LNCAP (cell line): ENCODE results near the gene POLR3G.

Source experiments
- TF ChIP-seq, protein P1 (sequence below): fragments of 450-650 bp; IDR thresholded peaks from 2 replicates; pipeline ENCODE4 v1.5.1; 2017; ENCODE audit warnings: mild to moderate bottlenecking

POLR3G gene

DNA sequence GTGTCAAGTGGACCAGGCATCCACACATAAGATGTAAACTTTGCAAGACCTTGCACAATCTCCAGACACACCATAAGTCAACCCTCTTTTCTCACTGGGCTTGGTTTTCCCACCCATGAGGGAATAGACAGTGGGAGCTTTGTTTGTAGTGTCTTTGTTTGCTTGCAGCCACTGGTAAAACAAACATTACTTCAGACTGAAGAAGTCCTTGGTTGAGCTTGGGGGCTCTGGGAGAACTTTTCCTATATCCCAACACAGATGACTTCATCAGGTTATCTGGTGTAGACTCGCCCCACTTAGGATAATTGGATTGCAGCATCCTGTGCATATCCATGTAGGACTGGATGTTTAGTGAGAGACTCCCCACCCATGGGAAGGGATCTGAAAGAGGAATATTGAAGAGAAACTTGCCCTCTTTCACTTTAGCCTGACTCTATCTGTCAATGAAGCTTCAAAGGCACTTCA lies 72.4 kb downstream of the POLR3G start:
- TF ChIP-seq, protein P1, sequence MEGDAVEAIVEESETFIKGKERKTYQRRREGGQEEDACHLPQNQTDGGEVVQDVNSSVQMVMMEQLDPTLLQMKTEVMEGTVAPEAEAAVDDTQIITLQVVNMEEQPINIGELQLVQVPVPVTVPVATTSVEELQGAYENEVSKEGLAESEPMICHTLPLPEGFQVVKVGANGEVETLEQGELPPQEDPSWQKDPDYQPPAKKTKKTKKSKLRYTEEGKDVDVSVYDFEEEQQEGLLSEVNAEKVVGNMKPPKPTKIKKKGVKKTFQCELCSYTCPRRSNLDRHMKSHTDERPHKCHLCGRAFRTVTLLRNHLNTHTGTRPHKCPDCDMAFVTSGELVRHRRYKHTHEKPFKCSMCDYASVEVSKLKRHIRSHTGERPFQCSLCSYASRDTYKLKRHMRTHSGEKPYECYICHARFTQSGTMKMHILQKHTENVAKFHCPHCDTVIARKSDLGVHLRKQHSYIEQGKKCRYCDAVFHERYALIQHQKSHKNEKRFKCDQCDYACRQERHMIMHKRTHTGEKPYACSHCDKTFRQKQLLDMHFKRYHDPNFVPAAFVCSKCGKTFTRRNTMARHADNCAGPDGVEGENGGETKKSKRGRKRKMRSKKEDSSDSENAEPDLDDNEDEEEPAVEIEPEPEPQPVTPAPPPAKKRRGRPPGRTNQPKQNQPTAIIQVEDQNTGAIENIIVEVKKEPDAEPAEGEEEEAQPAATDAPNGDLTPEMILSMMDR, result no peak

DNA sequence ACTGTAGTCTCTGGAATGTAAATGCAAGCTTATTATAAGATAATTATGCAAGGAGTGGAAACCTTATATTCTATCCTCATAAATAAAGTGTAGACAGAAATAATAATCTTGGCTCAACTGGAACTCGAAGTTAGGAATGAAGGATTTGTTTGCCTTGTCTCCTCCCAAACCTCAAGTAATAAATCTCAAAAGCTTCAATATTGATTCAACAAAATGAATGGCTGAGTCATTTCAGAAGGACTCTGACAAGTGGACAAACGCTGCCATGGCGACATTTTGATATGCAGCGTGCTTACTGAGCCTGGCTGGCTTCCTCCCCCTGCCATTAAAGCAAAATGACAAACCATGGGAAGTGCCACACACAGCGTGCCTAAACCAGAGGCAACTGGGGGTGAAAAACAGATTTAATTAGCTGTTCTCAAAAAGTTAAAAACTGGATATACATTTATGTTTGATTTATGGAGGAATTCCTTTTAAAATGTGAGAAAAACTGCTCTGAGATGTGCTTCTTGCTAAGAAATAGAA lies 73.5 kb downstream of the POLR3G start:
- TF ChIP-seq, protein P1, result no peak

DNA sequence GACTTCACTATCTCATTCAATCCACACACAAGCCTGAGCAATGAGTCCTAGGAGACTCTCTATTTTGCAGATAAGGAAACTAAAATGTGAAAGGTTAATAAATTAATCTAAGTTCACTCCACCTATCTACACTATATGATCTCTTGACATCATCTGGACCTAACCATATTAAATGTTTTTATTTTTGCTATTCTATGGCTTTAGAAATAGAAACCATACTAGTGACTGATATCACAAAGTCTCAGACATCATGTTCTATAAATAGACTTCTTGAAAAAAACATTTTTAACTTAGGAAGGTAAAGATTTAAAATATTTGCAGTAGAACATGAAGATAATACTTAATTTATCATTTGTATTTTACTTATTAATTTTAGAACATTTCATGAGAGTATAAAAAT lies 74.6 kb downstream of the POLR3G start:
- TF ChIP-seq, protein P1, result no peak

DNA sequence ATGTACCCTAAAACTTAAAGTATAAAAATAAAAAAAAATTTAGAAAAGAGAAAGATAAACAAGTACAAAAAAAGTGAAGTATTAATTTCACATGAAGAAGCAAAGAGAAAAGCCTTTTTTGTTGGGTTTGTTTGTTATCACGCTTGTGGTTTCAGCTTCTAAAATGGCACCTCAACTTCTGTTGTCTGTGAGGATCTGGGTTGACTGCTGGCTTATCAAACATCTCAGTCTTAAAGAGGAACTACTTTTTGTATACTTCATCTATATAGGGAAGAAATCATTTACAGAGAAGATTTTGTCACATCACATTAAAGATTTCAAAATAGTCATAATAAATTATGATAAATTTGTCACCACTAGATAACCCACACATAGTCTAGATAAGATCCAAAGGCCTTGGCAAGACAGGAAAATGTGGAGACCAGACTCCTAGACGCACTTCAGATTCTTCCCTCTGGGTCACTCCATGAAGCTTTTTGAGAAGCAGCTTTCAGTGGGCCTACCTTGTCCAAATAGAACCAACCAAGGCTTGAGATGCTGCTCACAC lies 75.1 kb downstream of the POLR3G start:
- TF ChIP-seq, protein P1, result no peak

DNA sequence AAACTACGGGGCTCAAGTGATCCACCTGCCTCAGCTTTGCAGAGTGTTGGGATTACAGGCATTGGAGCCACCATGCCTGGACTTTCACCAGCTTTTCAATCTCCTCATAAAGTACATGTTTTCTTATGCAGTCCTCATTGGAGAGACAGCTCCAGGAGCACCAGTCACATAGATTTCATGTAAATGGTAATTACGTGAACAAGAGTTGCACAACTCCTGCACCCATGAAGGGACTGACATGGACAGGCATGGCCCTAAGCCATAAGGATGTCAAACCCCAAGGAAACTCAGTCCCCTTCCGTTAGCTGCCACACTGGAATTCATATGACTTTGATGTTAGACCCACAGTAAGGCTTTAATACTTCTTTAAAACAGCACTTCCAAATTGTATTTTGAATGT lies 76.3 kb downstream of the POLR3G start:
- TF ChIP-seq, protein P1, result no peak

DNA sequence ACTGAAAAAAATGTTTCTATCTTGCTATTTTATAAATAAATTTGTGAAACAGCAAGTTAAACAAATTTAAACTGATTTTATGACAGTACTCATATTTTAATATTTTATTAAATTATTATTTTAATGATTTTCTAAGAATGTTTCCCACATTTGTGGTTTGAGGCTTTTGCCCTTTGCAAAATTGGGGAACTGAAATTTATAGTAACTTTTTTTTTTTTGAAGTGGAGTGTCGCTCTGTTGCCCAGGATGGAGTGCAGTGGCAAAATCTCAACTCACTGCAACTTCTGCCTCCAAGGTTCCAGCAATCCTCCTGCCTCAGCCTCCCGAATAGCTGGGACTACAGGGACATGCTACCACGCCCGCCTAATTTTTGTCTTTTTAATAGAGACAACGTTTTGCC lies 76.7 kb downstream of the POLR3G start:
- TF ChIP-seq, protein P1, result no peak

DNA sequence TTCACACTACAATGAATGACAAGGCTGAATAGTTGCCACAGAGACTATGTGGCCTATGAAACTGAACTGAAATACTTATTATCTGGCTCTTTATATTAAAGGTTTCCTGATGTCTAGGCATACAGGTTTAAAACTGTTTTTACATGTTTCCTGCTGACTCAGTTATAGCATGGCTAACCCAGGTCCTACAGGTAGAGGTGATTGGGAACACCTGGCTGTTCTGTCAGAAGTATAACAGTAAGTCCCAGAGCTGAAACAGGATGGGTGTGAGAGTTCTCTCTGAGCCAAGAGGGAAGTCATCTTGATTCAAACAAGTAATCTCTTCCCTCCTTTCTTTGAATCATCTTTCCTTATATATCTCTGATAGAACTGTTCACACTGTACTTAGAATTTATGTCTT lies 79.0 kb downstream of the POLR3G start:
- TF ChIP-seq, protein P1, result no peak
